ENCODE results near the gene FBXW7. TPM values are rescaled to one million over a fixed set of nuclear protein-coding genes. Genes with fewer than 3 reads are reported as not detected.
"Not testable (repeated sequence)": the region's sequence is repeated elsewhere in the genome, so short reads cannot be mapped to it uniquely, and the experiment has no call there.

The FBXW7 gene
- total RNA-seq, 4 donors from 2014 or later = 63.1 to 97.6 (median 70.7) TPM

DNA sequence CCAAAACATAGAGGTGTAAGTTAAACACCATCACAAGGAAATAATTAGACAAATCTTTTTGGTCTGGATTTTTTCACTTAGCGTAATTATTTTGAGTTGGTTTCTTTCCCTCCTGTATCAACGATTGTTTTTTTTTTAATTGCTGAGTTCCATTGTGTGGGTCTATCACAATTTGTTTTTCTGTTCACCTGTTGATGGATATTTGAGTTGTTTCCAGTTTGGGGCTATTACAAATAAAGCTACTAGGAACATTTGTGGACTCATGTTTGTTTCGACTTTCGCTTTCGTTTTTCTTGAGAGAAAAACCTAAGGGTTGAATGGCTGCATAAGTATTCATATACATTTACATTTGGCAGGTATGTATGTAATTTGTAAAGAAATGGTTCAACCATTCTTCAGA, 20.4 kb upstream of the FBXW7 start:
- no peaks in the 10 kb centered on the region for H3K9me3 ChIP-seq
- WGBS = 95% methylated on average over 5 of the region's 5 CpGs
- H3K4me3 ChIP-seq = no peak overlapping the region
- TF ChIP-seq, protein P1, sequence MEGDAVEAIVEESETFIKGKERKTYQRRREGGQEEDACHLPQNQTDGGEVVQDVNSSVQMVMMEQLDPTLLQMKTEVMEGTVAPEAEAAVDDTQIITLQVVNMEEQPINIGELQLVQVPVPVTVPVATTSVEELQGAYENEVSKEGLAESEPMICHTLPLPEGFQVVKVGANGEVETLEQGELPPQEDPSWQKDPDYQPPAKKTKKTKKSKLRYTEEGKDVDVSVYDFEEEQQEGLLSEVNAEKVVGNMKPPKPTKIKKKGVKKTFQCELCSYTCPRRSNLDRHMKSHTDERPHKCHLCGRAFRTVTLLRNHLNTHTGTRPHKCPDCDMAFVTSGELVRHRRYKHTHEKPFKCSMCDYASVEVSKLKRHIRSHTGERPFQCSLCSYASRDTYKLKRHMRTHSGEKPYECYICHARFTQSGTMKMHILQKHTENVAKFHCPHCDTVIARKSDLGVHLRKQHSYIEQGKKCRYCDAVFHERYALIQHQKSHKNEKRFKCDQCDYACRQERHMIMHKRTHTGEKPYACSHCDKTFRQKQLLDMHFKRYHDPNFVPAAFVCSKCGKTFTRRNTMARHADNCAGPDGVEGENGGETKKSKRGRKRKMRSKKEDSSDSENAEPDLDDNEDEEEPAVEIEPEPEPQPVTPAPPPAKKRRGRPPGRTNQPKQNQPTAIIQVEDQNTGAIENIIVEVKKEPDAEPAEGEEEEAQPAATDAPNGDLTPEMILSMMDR (IDR thresholded peaks at IDR 0.05) = no peak
- TF ChIP-seq POLR2AphosphoS5 (IDR thresholded peaks at IDR 0.05) (no peak), EP300 (IDR thresholded peaks at IDR 0.05) (no peak), POLR2A (IDR thresholded peaks at IDR 0.05; ENCODE audit: low read depth) (no peak)
- no peaks in the 10 kb centered on the region for H3K27me3 ChIP-seq
- no peak for DNase-seq (ENCODE audit: extremely low spot score)
- no peak overlapping the region for H3K27ac ChIP-seq (replicated peaks in 1 of 4)
- no peaks in the 10 kb centered on the region for H3K36me3 ChIP-seq
- intact Hi-C loops (cut with DNase I) = no loop called here
- H3K4me1 ChIP-seq = no peaks in the 10 kb centered on the region

- TF ChIP-seq EP300 (IDR thresholded peaks at IDR 0.05) (no peak), POLR2A (IDR thresholded peaks at IDR 0.05; ENCODE audit: low read depth) (no peak), POLR2AphosphoS5 (IDR thresholded peaks at IDR 0.05) (no peak)
- TF ChIP-seq, protein P1 (IDR thresholded peaks at IDR 0.05) = no peak
- H3K27ac ChIP-seq (replicated peaks in 1 of 4) = no peak overlapping the region
- no peaks in the 10 kb centered on the region for H3K27me3 ChIP-seq
- DNase-seq (ENCODE audit: extremely low spot score) = no peak
- intact Hi-C loops (cut with DNase I) = no loop called here
- no peaks in the 10 kb centered on the region for H3K36me3 ChIP-seq
- H3K4me3 ChIP-seq = no peak overlapping the region
- H3K9me3 ChIP-seq = no peaks in the 10 kb centered on the region
- 93% methylated on average over 2 of the region's 2 CpGs for WGBS
- H3K4me1 ChIP-seq = no peaks in the 10 kb centered on the region
Observed at GRCh38 chr4:152554742-152555141, 18.9 kb upstream of the FBXW7 start.

DNA sequence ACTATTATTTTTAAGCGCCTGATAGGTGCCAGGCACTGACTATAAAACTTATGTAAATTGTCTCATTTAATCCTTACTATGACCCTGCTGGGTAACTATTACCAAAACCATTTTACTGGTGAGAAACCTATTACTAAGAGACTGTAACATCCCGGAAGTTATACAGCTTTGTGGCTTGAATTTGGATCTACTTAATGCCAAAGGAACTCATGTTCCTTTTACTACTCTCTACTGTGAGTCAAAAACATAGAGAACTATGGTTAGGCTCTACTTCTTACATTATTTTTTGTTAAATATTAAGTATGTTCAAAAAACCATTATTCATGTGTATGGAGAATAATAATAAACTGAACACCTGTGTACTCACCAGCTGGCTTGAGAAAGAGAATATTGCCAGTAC, 14.8 kb upstream of the FBXW7 start:
- intact Hi-C loops (cut with DNase I); H3K27ac ChIP-seq (replicated peaks in 1 of 4); DNase-seq (ENCODE audit: extremely low spot score); H3K4me3 ChIP-seq; H3K27me3 ChIP-seq; H3K36me3 ChIP-seq; H3K9me3 ChIP-seq; H3K4me1 ChIP-seq: not testable (repeated sequence)
- 98% methylated on average over 2 of the region's 2 CpGs for WGBS

- Histone ChIP-seq H3K36me3 (peaks cover 0 to 4% (median 2%) of the 10 kb centered on the region in 4 donors), H3K4me1 (no peaks in the 10 kb centered on the region), H3K27ac (replicated peaks in 1 of 4) (no peak overlapping the region), H3K27me3 (no peaks in the 10 kb centered on the region), H3K9me3 (no peaks in the 10 kb centered on the region), H3K4me3 (no peak overlapping the region)
- WGBS = 89% methylated on average over 2 of the region's 2 CpGs
- TF ChIP-seq POLR2A (IDR thresholded peaks at IDR 0.05; ENCODE audit: low read depth) = no peak
- TF ChIP-seq, protein P1 (IDR thresholded peaks at IDR 0.05) = no peak
- intact Hi-C loops (cut with DNase I) = no loop called here
- no peak for DNase-seq (ENCODE audit: extremely low spot score)
Observed at GRCh38 chr4:152545088-152545487, 9.2 kb upstream of the FBXW7 start.

- H3K36me3 ChIP-seq; intact Hi-C loops (cut with DNase I); H3K9me3 ChIP-seq; H3K4me1 ChIP-seq; H3K27me3 ChIP-seq; H3K4me3 ChIP-seq; H3K27ac ChIP-seq (replicated peaks in 1 of 4); DNase-seq (ENCODE audit: extremely low spot score): not testable (repeated sequence)
- 94% methylated on average over 8 of the region's 8 CpGs for WGBS
Observed at GRCh38 chr4:152544533-152544932, 8.6 kb upstream of the FBXW7 start.

- Histone ChIP-seq H3K36me3 (peaks cover 0 to 13% (median 10%) of the 10 kb centered on the region in 4 donors), H3K4me1 (peaks cover 14 to 21% (median 18%) of the 10 kb centered on the region in 4 donors), H3K27ac (replicated peaks in 1 of 4) (no peak overlapping the region), H3K27me3 (no peaks in the 10 kb centered on the region), H3K4me3 (no peak overlapping the region), H3K9me3 (no peaks in the 10 kb centered on the region)
- TF ChIP-seq POLR2AphosphoS5 (IDR thresholded peaks at IDR 0.05) (no peak), EP300 (IDR thresholded peaks at IDR 0.05) (no peak), POLR2A (IDR thresholded peaks at IDR 0.05; ENCODE audit: low read depth) (no peak)
- TF ChIP-seq, protein P1 (IDR thresholded peaks at IDR 0.05) = no peak
- no peak for DNase-seq (ENCODE audit: extremely low spot score)
- intact Hi-C loops (cut with DNase I) = no loop called here
- WGBS = 100% methylated on average over 1 of the region's 13 CpGs
Observed at GRCh38 chr4:152540941-152541340, 5.0 kb upstream of the FBXW7 start.
